Measurements from ENCODE around the gene PSMG4. TPM values are rescaled to one million over a fixed set of nuclear protein-coding genes. Genes with fewer than 3 reads are reported as not detected.

PSMG4 gene
- total and polyA plus RNA-seq, 8 donors: 16.9 to 27.5 (median 22.2) TPM

- TF ChIP-seq CTCF (IDR thresholded peaks at IDR 0.05): no peak
- no peak overlapping the region for H3K27ac ChIP-seq
- H3K9me3 ChIP-seq: no peaks in the 10 kb centered on the region
- intact Hi-C loops (cut with DNase I): no loop called here
- no peaks in the 10 kb centered on the region for H3K27me3 ChIP-seq
- no peak overlapping the region for H3K4me3 ChIP-seq
- peak; percentile 28 for ATAC-seq
- no peaks in the 10 kb centered on the region for H3K4me1 ChIP-seq
- no peaks in the 10 kb centered on the region for H3K36me3 ChIP-seq
- DNase-seq: no peak
Observed at GRCh38 chr6:3309391-3310050, 50.8 kb downstream of the PSMG4 start.

GRCh38 chr6:3310051-3310448 lies 51.3 kb downstream of the PSMG4 start:
- H3K27ac ChIP-seq: no peak overlapping the region
- no peak overlapping the region for H3K4me3 ChIP-seq
- H3K36me3 ChIP-seq: no peaks in the 10 kb centered on the region
- ATAC-seq: no peak
- no peaks in the 10 kb centered on the region for H3K9me3 ChIP-seq
- intact Hi-C loops (cut with DNase I): no loop called here
- no peaks in the 10 kb centered on the region for H3K4me1 ChIP-seq
- no peaks in the 10 kb centered on the region for H3K27me3 ChIP-seq
- TF ChIP-seq CTCF (IDR thresholded peaks at IDR 0.05): no peak
- no peak for DNase-seq

GRCh38 chr6:3310703-3311102 lies 52.0 kb downstream of the PSMG4 start:
- H3K9me3 ChIP-seq: no peaks in the 10 kb centered on the region
- TF ChIP-seq CTCF (IDR thresholded peaks at IDR 0.05): no peak
- DNase-seq (no peak), ATAC-seq (peak; percentile 54)
- intact Hi-C loops (cut with DNase I): no loop called here
- no peaks in the 10 kb centered on the region for H3K36me3 ChIP-seq
- no peaks in the 10 kb centered on the region for H3K27me3 ChIP-seq
- no peak overlapping the region for H3K4me3 ChIP-seq
- no peaks in the 10 kb centered on the region for H3K4me1 ChIP-seq
- no peak overlapping the region for H3K27ac ChIP-seq

- TF ChIP-seq CTCF (IDR thresholded peaks at IDR 0.05): no peak
- intact Hi-C loops (cut with DNase I): no loop called here
- no peaks in the 10 kb centered on the region for H3K4me1 ChIP-seq
- no peak overlapping the region for H3K27ac ChIP-seq
- no peaks in the 10 kb centered on the region for H3K27me3 ChIP-seq
- DNase-seq: no peak
- H3K9me3 ChIP-seq: no peaks in the 10 kb centered on the region
- no peak overlapping the region for H3K4me3 ChIP-seq
- H3K36me3 ChIP-seq: peaks cover 0 to 6% of the 10 kb centered on the region in 2 donors
- no peak for ATAC-seq
Observed at GRCh38 chr6:3311826-3312225, 53.1 kb downstream of the PSMG4 start.

GRCh38 chr6:3312604-3313231 lies 54.0 kb downstream of the PSMG4 start:
- TF ChIP-seq CTCF (IDR thresholded peaks at IDR 0.05): no peak
- peak; percentile 29 for ATAC-seq
- Histone ChIP-seq H3K27me3 (no peaks in the 10 kb centered on the region), H3K4me1 (no peaks in the 10 kb centered on the region), H3K4me3 (no peak overlapping the region), H3K9me3 (no peaks in the 10 kb centered on the region), H3K27ac (no peak overlapping the region), H3K36me3 (peaks cover 0 to 6% of the 10 kb centered on the region in 2 donors)
- intact Hi-C loops (cut with DNase I): no loop called here
- no peak for DNase-seq

All from left lung (tissue), 10 donors.